Breast epithelium (tissue), 3 donors: ENCODE data around the gene GAL3ST2.

Experiments
- POLR2A ChIP-seq: fragments of 450-650 bp; IDR thresholded peaks from one replicate; pipeline ENCODE4 v1.6.1; 2016; ENCODE audit warnings: antibody characterized with exemption, mild to moderate bottlenecking, moderate library complexity
- POLR2AphosphoS5 ChIP-seq, 3 donors: sonication (generic); formaldehyde crosslinking; IDR thresholded peaks; one replicate each; pipeline ENCODE4 v1.6.1; 2017; ENCODE audit warnings: antibody characterized with exemption in 3 of 3
- TF ChIP-seq, protein P1 (sequence below), 3 donors: fragments of 450-650 bp; IDR thresholded peaks; one replicate each; pipeline ENCODE4 v1.5.1; 2016 to 2017; ENCODE audit warnings: antibody characterized with exemption in 3 of 3, mild to moderate bottlenecking in 3 of 3, moderate library complexity in 3 of 3

DNA sequence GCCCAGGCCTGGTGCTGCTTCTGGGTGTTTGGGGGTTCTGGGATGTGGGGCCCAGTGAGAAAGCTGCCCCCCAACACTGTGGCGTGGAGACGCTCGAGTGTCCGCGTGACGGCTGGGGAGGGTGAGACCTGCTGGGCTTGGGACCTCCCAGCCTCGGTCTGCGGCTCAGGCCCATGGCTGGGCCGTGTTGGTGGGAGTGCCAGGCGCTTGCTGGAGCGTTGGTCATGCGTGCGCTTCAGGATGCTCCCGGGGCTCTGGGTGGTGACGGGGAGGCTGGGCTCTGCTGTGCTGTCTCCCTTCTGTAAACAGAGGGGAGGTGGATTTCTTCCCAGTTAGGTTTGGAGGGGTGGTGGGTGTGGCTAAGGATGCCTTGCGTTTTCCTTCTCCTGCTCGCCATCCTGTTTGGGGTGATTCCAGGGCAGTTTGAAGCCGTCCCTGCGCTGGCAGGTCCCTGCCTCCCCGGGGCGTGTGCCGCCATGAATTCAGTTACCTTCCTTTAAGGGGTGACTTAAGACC is 606 bp downstream of the GAL3ST2 start:
- TF ChIP-seq, protein P1, sequence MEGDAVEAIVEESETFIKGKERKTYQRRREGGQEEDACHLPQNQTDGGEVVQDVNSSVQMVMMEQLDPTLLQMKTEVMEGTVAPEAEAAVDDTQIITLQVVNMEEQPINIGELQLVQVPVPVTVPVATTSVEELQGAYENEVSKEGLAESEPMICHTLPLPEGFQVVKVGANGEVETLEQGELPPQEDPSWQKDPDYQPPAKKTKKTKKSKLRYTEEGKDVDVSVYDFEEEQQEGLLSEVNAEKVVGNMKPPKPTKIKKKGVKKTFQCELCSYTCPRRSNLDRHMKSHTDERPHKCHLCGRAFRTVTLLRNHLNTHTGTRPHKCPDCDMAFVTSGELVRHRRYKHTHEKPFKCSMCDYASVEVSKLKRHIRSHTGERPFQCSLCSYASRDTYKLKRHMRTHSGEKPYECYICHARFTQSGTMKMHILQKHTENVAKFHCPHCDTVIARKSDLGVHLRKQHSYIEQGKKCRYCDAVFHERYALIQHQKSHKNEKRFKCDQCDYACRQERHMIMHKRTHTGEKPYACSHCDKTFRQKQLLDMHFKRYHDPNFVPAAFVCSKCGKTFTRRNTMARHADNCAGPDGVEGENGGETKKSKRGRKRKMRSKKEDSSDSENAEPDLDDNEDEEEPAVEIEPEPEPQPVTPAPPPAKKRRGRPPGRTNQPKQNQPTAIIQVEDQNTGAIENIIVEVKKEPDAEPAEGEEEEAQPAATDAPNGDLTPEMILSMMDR (IDR thresholded peaks at IDR 0.05) = no peak
- no peak for TF ChIP-seq POLR2AphosphoS5 (IDR thresholded peaks at IDR 0.05)
- no peak for TF ChIP-seq POLR2A
